WTC11 (cell line): ENCODE results near the gene POLR1H. TPM values are rescaled to one million over a fixed set of nuclear protein-coding genes. Genes with fewer than 3 reads are reported as not detected.
A peak's percentile ranks its signal among the peaks of the same experiment; 100 is the strongest.

ENCODE experiments used
- ATAC-seq: fragments of 200-7000 bp; cut with Tn5 transposase; 2 replicates; pipeline ENCODE4 v1.10.0; 2021; ENCODE audit warnings: mild to moderate bottlenecking, moderate library complexity
- CTCF ChIA-PET: fragments of 300-600 bp; sonication (Branson Sonifier 250); formaldehyde crosslinking; loops from one replicate; lab custom pipeline; 2021; ENCODE audit warnings: antibody characterized with exemption; lab: Charles Lee
- POLR2A ChIA-PET: fragments of 350-600 bp; sonication (Branson Sonifier 250); formaldehyde crosslinking; loops from one replicate; lab custom pipeline; 2021; ENCODE audit warnings: antibody characterized with exemption; lab: Charles Lee
- DNase-seq: peaks from one replicate; pipeline ENCODE4 v3.0.0; 2021; ENCODE audit warnings: low spot score
- H3K27ac Mint-ChIP-seq: 2 replicates; pipeline ENCODE4 v1.8.0; 2021; ENCODE audit warnings: mixed read lengths
- H3K27me3 Mint-ChIP-seq: 2 replicates; pipeline ENCODE4 v1.8.0; 2021; ENCODE audit warnings: low read depth, mild to moderate bottlenecking, moderate library complexity, mixed read lengths
- H3K36me3 Mint-ChIP-seq: 2 replicates; pipeline ENCODE4 v1.8.0; 2021; ENCODE audit warnings: mixed read lengths
- H3K4me1 Mint-ChIP-seq: 2 replicates; pipeline ENCODE4 v1.8.0; 2022; ENCODE audit warnings: mixed read lengths
- H3K4me3 Mint-ChIP-seq: 2 replicates; pipeline ENCODE4 v1.8.0; 2021; ENCODE audit warnings: mild to moderate bottlenecking, moderate library complexity, mixed read lengths
- H3K9me3 Mint-ChIP-seq: 2 replicates; pipeline ENCODE4 v1.8.0; 2021; ENCODE audit warnings: mixed read lengths
- E2F5 ChIP-seq: sonication (generic); formaldehyde crosslinking; IDR thresholded peaks from 2 replicates; pipeline ENCODE4 v1.8.1; 2022; ENCODE audit warnings: mild to moderate bottlenecking, moderate library complexity, missing genetic modification reagents
- FOXP1 ChIP-seq: sonication (generic); formaldehyde crosslinking; IDR thresholded peaks from 2 replicates; pipeline ENCODE4 v1.8.0; 2022; ENCODE audit warnings: missing genetic modification reagents, mild to moderate bottlenecking, moderate library complexity, borderline replicate concordance
- FOXP4 ChIP-seq: sonication (generic); formaldehyde crosslinking; IDR thresholded peaks from 2 replicates; pipeline ENCODE4 v1.8.0; 2022; ENCODE audit warnings: mild to moderate bottlenecking, missing genetic modification reagents
- GABPB1 ChIP-seq: sonication (generic); formaldehyde crosslinking; IDR thresholded peaks from 2 replicates; pipeline ENCODE4 v1.8.1; 2023; ENCODE audit warnings: mild to moderate bottlenecking, missing genetic modification reagents
- IRF1 ChIP-seq: sonication (generic); formaldehyde crosslinking; IDR thresholded peaks from 2 replicates; pipeline ENCODE4 v1.8.0; 2023; ENCODE audit warnings: missing genetic modification reagents
- MAX ChIP-seq: sonication (generic); formaldehyde crosslinking; IDR thresholded peaks from 2 replicates; pipeline ENCODE4 v1.8.0; 2022; ENCODE audit warnings: mild to moderate bottlenecking, missing genetic modification reagents
- NR3C1 ChIP-seq: sonication (generic); formaldehyde crosslinking; conservative IDR thresholded peaks from 2 replicates; pipeline ENCODE4 v1.8.1; 2023; ENCODE audit warnings: low read depth, mild to moderate bottlenecking, missing genetic modification reagents
- PRDM15 ChIP-seq: sonication (generic); formaldehyde crosslinking; IDR thresholded peaks from 2 replicates; pipeline ENCODE4 v1.8.0; 2022; ENCODE audit warnings: missing genetic modification reagents
- SMAD4 ChIP-seq: sonication (generic); formaldehyde crosslinking; IDR thresholded peaks from 2 replicates; pipeline ENCODE4 v1.8.0; 2022; ENCODE audit warnings: mild to moderate bottlenecking, missing genetic modification reagents
- ZMAT4 ChIP-seq: fragments of 250-450 bp; sonication (Bioruptor Pico); IDR thresholded peaks from 2 replicates; pipeline ENCODE4 v1.9.0; 2021; ENCODE audit warnings: mild to moderate bottlenecking
- ZNF423 ChIP-seq: fragments of 250-450 bp; sonication (Bioruptor Pico); IDR thresholded peaks from 2 replicates; pipeline ENCODE4 v2.1.2; 2022; ENCODE audit warnings: mild to moderate bottlenecking, moderate library complexity
- total RNA-seq: library from RNA; stranded (reverse); gene quantifications from 3 replicates; pipeline ENCODE4 v1.2.3, GENCODE V29; 2021

Gene POLR1H
- total RNA-seq, 1 experiment from 2014 or later = 38.8 TPM

- no peak overlapping the region for H3K27ac Mint-ChIP-seq
- DNase-seq = no peak
- CTCF ChIA-PET = interaction anchor here (0.6 to 1.5 kb wide), 4 partner anchors 24 to 31 kb away, joined by 3 to 10 read pairs (median 4); partner anchors contain the start of gene RNF39
- POLR2A ChIA-PET = no interaction called here
- no peaks in the 10 kb centered on the region for H3K36me3 Mint-ChIP-seq
- H3K4me1 Mint-ChIP-seq = peaks cover 30% of the 10 kb centered on the region
- H3K9me3 Mint-ChIP-seq = no peaks in the 10 kb centered on the region
- peak overlapping the region; percentile 80 for H3K4me3 Mint-ChIP-seq
- no peak for ATAC-seq
- TF ChIP-seq ZNF423 = no peak
- TF ChIP-seq ZMAT4 (CRISPR knock-in tag) = no peak
- peaks cover 93% of the 10 kb centered on the region for H3K27me3 Mint-ChIP-seq
Measured at GRCh38 chr6:30100154-30100553, 39.1 kb downstream of the POLR1H start.

GRCh38 chr6:30100585-30101443 lies 39.7 kb downstream of the POLR1H start:
- ATAC-seq = peak; percentile 8
- Mint-ChIP-seq H3K9me3 (no peaks in the 10 kb centered on the region), H3K4me1 (peaks cover 30% of the 10 kb centered on the region)
- peak; percentile 56 for DNase-seq
- CTCF ChIA-PET = interaction anchor here (0.9 to 6.6 kb wide), 8 partner anchors 8 to 450 kb away, joined by 3 to 389 read pairs (median 9); partner anchors contain the start of genes POLR1H and RNF39
- TF ChIP-seq FOXP1 (CRISPR knock-in tag) = 0 out of 2 replicates have a peak, but pooled peaks have one; percentile 14
- TF ChIP-seq MAX = peak; percentile 66; the same call in 1 of the 2 replicates
- TF ChIP-seq E2F5 (CRISPR knock-in tag) = 0 out of 2 replicates have a peak, but pooled peaks have one; percentile 37
- TF ChIP-seq IRF1 (CRISPR knock-in tag) = no peak
- TF ChIP-seq PRDM15 (CRISPR knock-in tag) = peak; percentile 82
- TF ChIP-seq NR3C1 (CRISPR knock-in tag) = no peak
- TF ChIP-seq GABPB1 (CRISPR knock-in tag) = peak; percentile 63; the same call in 1 of the 2 replicates
- 0 out of 2 replicates have a peak, but pooled peaks have one; percentile 40 for TF ChIP-seq SMAD4
- TF ChIP-seq FOXP4 (CRISPR knock-in tag) = 0 out of 2 replicates have a peak, but pooled peaks have one; percentile 14
- TF ChIP-seq, all 79 proteins: peak for 7
- Mint-ChIP-seq H3K36me3 (no peaks in the 10 kb centered on the region), H3K27me3 (peaks cover 96% of the 10 kb centered on the region), H3K4me3 (peak overlapping the region; percentile 80), H3K27ac (no peak overlapping the region)
- POLR2A ChIA-PET = interaction anchor here (1.2 kb wide), 1 partner anchor 26 kb away, joined by 7 read pairs; the partner anchor contains the start of gene RNF39
